CD1c-positive myeloid dendritic cell (primary cell): Measurements from ENCODE around the gene ANHX.

Experiments
- DNase-seq: peaks from one replicate; pipeline ENCODE4 v3.0.0-alpha.2; 2016; ENCODE audit errors: extremely low spot score

ANHX gene

GRCh38 chr12:133203344-133204263 lies 32.1 kb downstream of the ANHX start:
- DNase-seq: peak; percentile 7

DNA sequence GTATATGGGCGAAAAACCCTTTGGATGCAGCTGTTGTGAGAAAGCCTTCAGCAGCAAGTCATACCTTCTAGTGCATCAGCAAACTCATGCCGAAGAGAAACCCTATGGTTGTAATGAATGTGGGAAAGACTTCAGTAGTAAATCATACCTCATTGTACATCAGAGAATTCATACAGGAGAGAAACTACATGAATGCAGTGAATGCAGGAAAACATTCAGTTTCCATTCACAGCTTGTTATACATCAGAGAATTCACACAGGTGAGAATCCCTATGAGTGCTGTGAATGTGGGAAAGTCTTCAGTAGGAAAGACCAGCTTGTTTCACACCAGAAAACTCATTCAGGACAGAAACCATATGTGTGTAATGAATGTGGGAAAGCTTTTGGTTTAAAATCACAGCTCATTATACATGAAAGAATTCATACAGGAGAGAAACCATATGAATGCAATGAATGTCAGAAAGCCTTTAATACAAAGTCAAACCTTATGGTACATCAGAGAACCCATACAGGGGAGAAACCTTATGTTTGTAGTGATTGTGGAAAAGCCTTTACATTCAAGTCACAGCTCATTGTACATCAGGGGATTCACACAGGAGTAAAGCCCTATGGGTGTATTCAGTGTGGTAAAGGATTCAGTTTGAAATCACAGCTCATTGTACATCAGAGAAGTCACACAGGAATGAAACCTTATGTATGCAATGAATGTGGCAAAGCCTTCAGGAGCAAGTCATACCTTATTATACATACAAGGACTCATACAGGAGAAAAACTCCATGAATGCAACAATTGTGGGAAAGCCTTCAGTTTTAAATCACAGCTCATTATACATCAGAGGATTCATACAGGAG lies 33.0 kb downstream of the ANHX start:
- DNase-seq: no peak

- DNase-seq: no peak
Measured at GRCh38 chr12:133201888-133202287, 33.8 kb downstream of the ANHX start.

GRCh38 chr12:133192847-133193246 lies 42.8 kb downstream of the ANHX start:
- DNase-seq: no peak

DNA sequence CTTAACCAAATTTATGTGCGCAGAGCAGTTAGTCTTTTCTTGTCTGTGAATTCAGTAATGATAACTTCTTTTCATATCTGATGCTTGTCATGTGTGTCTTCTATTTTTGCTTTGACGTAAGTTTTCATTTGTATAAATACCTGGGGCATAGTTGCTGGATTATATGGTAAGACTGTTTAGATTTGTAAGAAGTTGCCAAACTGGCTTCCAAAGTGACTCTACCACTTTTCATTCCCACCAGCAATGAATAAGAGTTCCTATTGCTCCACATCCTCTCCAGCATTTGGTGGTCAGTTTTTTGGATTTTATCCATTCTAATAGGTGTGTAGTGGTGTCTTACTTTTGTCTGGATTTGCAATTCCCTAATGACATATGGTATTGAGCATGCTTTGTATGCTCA lies 45.5 kb downstream of the ANHX start:
- DNase-seq: no peak

DNA sequence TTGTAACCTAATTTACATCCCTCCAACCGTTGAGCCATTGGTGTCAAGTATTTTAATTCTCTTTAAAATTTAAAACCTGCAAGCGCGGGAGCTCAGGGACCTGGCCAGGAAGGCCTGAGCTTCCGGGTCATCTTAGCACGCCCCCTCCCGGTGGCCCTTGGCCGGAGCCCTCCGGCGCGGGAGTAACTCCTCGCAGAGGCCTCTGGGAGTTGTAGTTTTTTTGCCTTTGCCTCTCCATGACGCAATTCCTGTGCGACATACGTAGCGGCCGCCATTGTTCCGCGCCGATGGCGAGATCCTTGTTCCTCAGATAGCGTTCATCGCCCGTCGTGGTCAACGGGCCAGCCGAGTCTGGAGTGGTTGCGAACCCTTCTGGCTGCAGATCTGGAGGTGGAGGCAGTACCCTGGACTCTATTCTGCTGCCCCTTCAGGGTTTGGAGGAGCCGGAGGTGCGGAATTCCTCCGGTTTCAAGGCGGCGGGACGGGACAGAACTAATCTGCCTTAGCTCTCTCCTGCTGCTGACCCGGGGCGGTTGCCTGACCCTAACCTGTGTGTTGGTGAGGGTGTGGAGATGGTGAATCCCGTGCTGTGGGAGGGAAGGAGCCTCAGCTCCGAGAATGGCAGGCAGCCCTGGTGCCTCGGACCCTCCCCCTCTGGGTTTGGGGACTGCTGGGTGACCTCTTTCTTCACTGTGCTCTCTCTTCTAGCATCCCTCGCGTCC lies 54.3 kb downstream of the ANHX start, which contains the start of gene ZNF268:
Gene ZNF268 (plus strand): TSS at position 258 of the 722 bp plus-strand sequence. CDS start 503 bp downstream, outside the sequence.
- peak; percentile 98 for DNase-seq

- DNase-seq: no peak
Measured at GRCh38 chr12:133180669-133181068, 55.0 kb downstream of the ANHX start.

GRCh38 chr12:133174901-133175300 lies 60.8 kb downstream of the ANHX start:
- DNase-seq: no peak

DNA sequence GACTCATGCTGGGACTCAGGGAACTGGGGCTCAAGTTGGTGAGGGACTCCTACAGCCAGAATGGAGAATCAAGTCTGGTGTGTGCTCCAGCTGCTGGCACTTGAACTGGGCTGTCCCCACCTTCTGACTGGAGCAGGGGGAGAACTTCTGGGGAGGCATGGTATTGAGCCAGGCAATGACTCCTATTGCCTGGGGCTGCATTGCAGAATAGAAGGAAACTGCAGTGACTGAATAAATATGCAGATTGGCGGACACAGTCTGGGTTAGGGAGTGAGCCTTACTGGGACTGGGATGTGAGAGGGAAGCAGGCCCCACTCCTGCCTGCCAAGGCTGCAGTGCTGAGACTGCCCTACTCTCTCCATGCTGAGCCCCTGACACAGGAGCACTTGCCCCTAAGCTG lies 63.2 kb downstream of the ANHX start:
- DNase-seq: no peak
